A673 (cell line): ENCODE measurements around the gene PLD4. TPM values are rescaled to one million over a fixed set of nuclear protein-coding genes. Genes with fewer than 3 reads are reported as not detected.
"Not testable (repeated sequence)": the region's sequence is repeated elsewhere in the genome, so short reads cannot be mapped to it uniquely, and the experiment has no call there.

Experiments used
- BruUV-seq: library from RNA; stranded (reverse); fragments of 400-500 nt; replicated peaks from 2 replicates; lab custom pipeline; 2021; lab: Mats Ljungman, UMichigan
- CTCF ChIA-PET: fragments of 300-600 bp; sonication (Branson Sonifier 250); formaldehyde crosslinking; loops from one replicate; lab custom pipeline; 2022; ENCODE audit warnings: antibody characterized with exemption; lab: Charles Lee
- POLR2A ChIA-PET: fragments of 300-600 bp; sonication (Branson Sonifier 250); formaldehyde crosslinking; loops from one replicate; lab custom pipeline; 2022; ENCODE audit warnings: antibody characterized with exemption; ENCODE audit not compliant: low non-redundant PET; lab: Charles Lee
- DNase-seq: peaks from one replicate; pipeline ENCODE4 v3.0.0-alpha.2; 2015; ENCODE audit warnings: low spot score
- H3K27ac ChIP-seq: fragments of 200-600 bp; sonication (generic); 2 replicates; pipeline ENCODE4 v1.5.1; 2016; ENCODE audit warnings: mixed run types, low read depth, mild to moderate bottlenecking, mixed read lengths, antibody characterized with exemption, low read length; ENCODE audit not compliant: poor library complexity, severe bottlenecking
- H3K27me3 ChIP-seq: fragments of 200-600 bp; sonication (generic); replicated peaks from 2 replicates; pipeline ENCODE4 v1.6.1; 2017; ENCODE audit warnings: mixed run types, low read depth, mild to moderate bottlenecking, mixed read lengths, antibody characterized with exemption, low read length; ENCODE audit not compliant: insufficient read depth, poor library complexity
- H3K36me3 ChIP-seq: fragments of 200-600 bp; sonication (generic); 2 replicates; pipeline ENCODE4 v1.6.1; 2016; ENCODE audit warnings: mixed run types, mild to moderate bottlenecking, mixed read lengths, antibody characterized with exemption, low read length; ENCODE audit not compliant: insufficient read depth, poor library complexity, severe bottlenecking
- H3K4me1 ChIP-seq: fragments of 200-600 bp; sonication (generic); 2 replicates; pipeline ENCODE4 v1.6.1; 2017; ENCODE audit warnings: mixed run types, mild to moderate bottlenecking, mixed read lengths, antibody characterized with exemption, low read length; ENCODE audit not compliant: insufficient read depth, poor library complexity, severe bottlenecking
- H3K4me3 ChIP-seq: fragments of 200-600 bp; sonication (generic); 2 replicates; pipeline ENCODE4 v1.5.1; 2016; ENCODE audit warnings: low read depth, mixed run types, mild to moderate bottlenecking, mixed read lengths, low read length; ENCODE audit not compliant: poor library complexity, severe bottlenecking
- H3K9me3 ChIP-seq: fragments of 200-600 bp; sonication (generic); 2 replicates; pipeline ENCODE4 v1.6.1; 2016; ENCODE audit warnings: mixed run types, low read depth, mild to moderate bottlenecking, mixed read lengths, antibody characterized with exemption, low read length; ENCODE audit not compliant: poor library complexity, severe bottlenecking
- intact Hi-C: fragments of 100-400 bp; cut with micrococcal nuclease; formaldehyde crosslinking; loops from one replicate; pipeline ENCODE4 v1.10.0; 2022; ENCODE audit not compliant: unreplicated experiment
- total RNA-seq: library from RNA; stranded (reverse); gene quantifications from 2 replicates; pipeline ENCODE4 v1.2.3, GENCODE V29; 2021

PLD4 gene
- total RNA-seq, 1 experiment from 2014 or later, result not detected

GRCh38 chr14:104944436-104945205 is 19.9 kb downstream of the PLD4 start:
- H3K27me3 ChIP-seq, result peaks cover 13% of the 10 kb centered on the region
- H3K9me3 ChIP-seq, H3K4me1 ChIP-seq, DNase-seq, POLR2A ChIA-PET, H3K4me3 ChIP-seq, H3K36me3 ChIP-seq, BruUV-seq, CTCF ChIA-PET, H3K27ac ChIP-seq, intact Hi-C loops: not testable (repeated sequence)

GRCh38 chr14:104945266-104945665 is 20.6 kb downstream of the PLD4 start:
- CTCF ChIA-PET, POLR2A ChIA-PET, H3K4me3 ChIP-seq, intact Hi-C loops, H3K9me3 ChIP-seq, BruUV-seq, H3K27me3 ChIP-seq, DNase-seq, H3K36me3 ChIP-seq, H3K4me1 ChIP-seq, H3K27ac ChIP-seq: not testable (repeated sequence)

DNA sequence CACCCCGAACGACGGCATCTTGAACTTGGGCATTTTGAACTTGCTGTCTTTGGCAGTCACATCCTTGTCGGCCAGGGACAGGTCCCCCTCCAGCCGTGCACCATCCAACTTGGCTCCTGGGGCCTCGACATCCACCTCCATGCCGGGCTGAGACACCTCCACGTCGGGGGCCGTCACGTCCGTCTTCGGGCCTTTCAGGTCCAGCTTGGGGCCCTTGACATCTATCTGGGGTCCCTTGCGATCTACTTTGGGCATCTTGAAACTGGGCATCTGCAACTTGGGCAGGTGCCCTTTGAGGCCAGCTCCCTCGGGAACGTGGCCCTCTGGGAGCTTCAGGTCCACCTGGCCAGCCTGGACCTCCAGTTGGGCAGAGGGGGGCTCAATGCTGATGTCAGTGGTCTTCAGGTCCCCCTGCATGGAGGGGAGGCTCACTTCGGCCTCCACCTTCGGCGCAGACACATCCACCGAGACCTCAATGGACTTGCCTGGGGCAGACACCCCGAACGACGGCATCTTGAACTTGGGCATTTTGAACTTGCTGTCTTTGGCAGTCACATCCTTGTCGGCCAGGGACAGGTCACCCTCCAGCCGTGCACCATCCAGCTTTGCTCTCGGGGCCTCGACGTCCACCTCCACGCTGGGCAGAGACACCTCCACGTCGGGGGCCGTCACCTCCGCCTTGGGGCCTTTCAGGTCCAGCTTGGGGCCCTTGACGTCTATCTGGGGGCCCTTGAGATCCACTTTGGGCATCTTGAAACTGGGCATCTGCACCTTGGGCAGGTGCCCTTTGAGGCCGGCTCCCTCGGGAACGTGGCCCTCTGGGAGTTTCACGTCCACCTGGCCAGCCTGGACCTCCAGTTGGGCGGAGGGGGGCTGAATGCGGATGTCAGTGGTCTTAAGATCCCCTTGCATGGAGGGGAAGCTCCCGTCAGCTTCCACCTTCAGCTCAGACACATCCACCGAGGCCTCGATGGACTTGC is 21.6 kb downstream of the PLD4 start:
- H3K4me1 ChIP-seq, BruUV-seq, H3K27ac ChIP-seq, POLR2A ChIA-PET, H3K4me3 ChIP-seq, intact Hi-C loops, H3K9me3 ChIP-seq, H3K36me3 ChIP-seq, H3K27me3 ChIP-seq, CTCF ChIA-PET, DNase-seq: not testable (repeated sequence)

GRCh38 chr14:104947201-104947600 is 22.5 kb downstream of the PLD4 start:
- H3K9me3 ChIP-seq, H3K36me3 ChIP-seq, H3K4me1 ChIP-seq, intact Hi-C loops, H3K4me3 ChIP-seq, H3K27me3 ChIP-seq, BruUV-seq, POLR2A ChIA-PET, DNase-seq, CTCF ChIA-PET, H3K27ac ChIP-seq: not testable (repeated sequence)

DNA sequence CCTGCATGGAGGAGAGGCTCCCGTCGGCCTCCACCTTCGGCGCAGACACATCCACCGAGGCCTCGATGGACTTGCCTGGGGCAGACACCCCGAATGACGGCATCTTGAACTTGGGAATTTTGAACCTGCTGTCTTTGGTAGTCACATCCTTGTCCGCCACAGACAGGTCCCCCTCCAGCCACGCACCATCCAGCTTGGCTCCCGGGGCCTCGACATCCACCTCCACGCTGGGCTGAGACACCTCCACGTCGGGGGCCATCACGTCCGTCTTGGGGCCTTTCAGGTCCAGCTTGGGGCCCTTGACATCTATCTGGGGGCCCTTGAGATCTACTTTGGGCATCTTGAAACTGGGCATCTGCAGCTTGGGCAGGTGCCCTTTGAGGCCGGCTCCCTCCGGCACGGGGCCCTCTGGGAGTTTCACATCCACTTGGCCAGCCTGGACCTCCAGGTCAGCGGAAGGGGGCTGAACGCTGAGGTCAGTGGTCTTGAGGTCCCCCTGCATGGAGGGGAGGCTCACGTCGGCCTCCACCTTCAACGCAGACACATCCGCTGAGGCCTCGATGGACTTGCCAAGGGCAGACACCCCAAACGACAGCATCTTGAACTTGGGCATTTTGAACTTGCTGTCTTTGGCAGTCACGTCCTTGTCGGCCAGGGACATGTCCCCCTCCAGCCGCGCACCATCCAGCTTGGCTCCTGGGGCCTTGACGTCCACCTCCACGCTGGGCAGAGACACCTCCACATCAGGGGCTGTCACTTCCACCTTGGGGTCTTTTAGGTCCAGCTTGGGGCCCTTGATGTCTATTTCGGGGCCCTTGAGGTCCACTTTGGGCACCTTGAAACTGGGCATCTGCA is 23.4 kb downstream of the PLD4 start:
- intact Hi-C loops, BruUV-seq, CTCF ChIA-PET, POLR2A ChIA-PET, H3K27ac ChIP-seq, DNase-seq, H3K9me3 ChIP-seq, H3K27me3 ChIP-seq, H3K36me3 ChIP-seq, H3K4me3 ChIP-seq, H3K4me1 ChIP-seq: not testable (repeated sequence)
